ENCODE data around the gene WDR62. TPM values are rescaled to one million over a fixed set of nuclear protein-coding genes. Genes with fewer than 3 reads are reported as not detected.
A peak's percentile ranks its signal among the peaks of the same experiment; 100 is the strongest.
"Not testable (repeated sequence)": the region's sequence is repeated elsewhere in the genome, so short reads cannot be mapped to it uniquely, and the experiment has no call there.

WDR62 gene
- polyA plus RNA-seq, 3 donors from 2014 or later = 0.12 to 0.77 TPM; not detected in 1

DNA sequence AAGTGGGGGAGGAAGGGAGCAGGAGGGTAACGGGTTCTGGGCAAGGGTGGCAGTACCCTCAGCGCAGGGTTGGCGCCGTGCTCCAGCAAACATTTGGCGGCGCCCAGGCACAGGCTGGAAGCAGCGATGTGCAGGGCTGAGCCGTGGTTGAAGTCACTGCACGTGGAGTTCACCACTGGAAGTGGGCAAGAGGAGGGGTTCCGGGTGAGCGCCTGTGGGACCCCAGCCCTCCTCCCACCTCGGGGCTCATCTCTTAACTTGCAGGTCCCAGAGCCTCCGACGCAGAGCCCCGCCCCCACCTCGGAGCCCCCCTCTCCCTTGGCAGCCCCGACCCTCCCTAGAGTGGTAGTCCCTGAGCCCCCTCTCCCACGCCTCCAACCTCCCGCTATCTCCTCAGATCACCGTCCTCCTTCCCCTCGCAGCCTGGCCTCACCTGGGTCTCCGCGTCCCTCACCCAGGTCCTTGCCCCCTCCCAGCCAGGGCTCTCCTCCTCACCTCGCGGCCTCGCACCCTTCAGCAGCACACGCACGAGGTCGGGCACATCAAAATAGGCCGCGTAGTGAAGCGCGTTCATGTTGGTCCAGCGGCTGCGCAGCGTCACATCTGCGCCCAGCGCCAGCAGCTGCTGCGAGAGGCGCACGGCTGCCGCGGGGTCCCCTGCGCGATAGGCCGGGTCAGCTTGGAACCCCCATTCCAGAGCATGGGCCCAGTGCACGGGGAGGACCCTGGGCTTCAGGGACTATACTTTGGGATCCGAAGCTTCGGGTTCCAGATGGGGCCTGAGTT, 28.4 kb upstream of the WDR62 start:
- Mint-ChIP-seq H3K9me3 (no peaks in the 10 kb centered on the region), H3K27ac (no peak overlapping the region), H3K36me3 (peaks cover 3 to 11% (median 11%) of the 10 kb centered on the region in 3 donors), H3K4me3 (no peak overlapping the region), H3K4me1 (no peaks in the 10 kb centered on the region), H3K27me3 (ENCODE audit: low read depth in 3 of 3) (peaks cover 0 to 2% (median 0%) of the 10 kb centered on the region in 3 donors)
- DNase-seq = no peak

DNA sequence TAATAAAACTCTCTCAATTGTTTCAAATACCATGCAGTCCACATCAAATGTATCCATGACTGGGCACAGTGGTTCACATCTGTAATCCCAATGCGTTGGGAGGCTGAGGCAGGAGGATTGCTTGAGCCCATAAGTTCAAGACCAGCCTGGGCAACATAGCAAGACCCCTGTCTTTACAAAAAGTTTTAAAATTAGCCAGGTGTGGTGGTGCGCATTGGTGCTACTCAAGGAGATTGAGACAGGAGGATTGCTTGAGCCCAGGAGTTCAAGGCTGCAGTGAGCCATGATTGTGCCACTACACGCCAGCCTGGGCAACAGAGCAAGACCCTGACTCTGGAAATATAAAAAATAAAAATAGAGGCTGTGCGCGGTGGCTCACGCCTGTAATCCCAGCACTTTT, 27.0 kb upstream of the WDR62 start:
- Mint-ChIP-seq H3K36me3 (peaks cover 3 to 11% (median 11%) of the 10 kb centered on the region in 3 donors), H3K27ac (no peak overlapping the region), H3K9me3 (no peaks in the 10 kb centered on the region), H3K4me1 (peaks cover 0 to 4% of the 10 kb centered on the region in 2 donors), H3K27me3 (ENCODE audit: low read depth in 3 of 3) (peaks cover 0 to 2% (median 0%) of the 10 kb centered on the region in 3 donors), H3K4me3 (no peak overlapping the region)
- no peak for DNase-seq

DNA sequence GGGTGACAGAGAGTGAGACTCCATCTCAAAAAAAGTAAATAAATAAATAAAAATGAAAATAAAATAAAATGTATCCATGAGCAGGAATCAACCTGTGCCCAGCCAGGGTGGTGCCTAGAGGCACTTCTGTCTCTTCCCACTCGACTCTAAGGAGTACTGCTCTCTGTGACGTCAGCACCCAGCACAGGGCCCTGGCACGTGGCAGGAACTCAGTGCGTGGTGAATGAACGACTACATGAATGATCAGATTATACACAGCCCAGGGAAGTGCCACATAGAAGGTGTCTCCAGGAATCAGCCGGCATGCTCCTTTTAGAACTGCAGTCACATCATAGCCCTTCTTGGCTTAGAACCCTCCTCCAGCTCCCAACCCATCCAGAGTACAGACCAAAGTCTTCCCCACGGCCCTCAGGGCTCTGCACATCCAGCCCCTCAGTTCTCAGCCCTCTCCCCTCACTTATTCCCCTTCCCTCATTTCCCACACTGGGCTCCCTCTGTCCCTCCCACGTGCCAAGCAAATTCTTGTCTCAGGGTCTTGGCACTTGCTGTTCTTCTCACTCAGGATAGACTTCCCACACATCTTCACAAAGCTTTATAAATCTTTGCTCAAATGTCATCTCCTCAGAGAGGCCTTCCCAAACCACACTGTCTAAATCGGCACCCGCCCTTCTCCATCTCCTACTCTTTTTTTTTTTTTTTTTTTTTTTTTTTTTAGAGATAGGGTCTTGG, 26.2 kb upstream of the WDR62 start:
- Mint-ChIP-seq H3K27me3 (ENCODE audit: low read depth in 3 of 3) (peaks cover 0 to 2% (median 0%) of the 10 kb centered on the region in 3 donors), H3K36me3 (peaks cover 0 to 7% (median 7%) of the 10 kb centered on the region in 3 donors), H3K4me1 (peaks cover 0 to 9% of the 10 kb centered on the region in 2 donors), H3K27ac (no peak overlapping the region), H3K9me3 (no peaks in the 10 kb centered on the region), H3K4me3 (no peak overlapping the region)
- DNase-seq = no peak

DNA sequence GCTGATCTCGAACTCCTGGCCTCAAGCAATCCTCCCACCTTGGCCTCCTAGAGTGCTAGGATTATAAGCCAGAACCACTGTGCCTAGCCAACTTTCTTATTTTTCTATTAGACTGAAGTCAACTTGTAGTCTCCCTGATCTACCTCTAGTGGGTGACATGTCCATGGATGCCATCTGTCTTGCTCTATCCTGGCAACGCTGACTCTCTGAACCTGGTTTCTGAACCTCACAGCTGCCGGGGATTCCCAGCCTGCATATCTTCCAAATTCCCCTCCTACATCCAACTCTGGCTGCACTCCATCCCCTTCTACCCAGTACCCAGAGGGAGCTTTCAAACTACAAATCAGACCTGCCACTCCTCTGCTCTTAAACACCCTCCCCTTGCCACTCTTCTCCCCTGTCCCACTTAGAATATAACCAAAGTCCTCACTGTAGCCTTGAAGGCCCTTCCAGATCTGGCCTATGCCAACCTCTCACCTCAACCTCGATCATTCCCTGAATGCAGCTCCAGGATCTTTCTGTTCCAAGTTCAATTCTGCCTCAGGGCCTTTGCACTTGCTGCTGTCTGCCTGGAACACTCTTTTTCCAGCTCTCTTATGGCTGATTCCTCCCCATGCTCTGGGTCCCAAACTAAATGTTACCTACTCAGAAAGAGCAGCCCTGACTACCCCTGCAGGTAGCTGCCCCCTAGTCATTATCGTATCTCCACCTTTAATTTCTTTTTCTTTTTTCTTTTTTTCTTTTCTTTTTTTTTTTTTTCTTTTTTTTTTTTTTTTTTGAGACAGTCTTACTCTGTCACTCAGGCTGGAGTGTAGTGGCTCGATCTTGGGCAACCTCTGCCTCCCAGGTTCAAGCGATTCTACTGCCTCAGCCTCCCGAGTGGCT, 24.2 kb upstream of the WDR62 start:
- Mint-ChIP-seq H3K4me3 (no peak overlapping the region), H3K27me3 (ENCODE audit: low read depth in 3 of 3) (peaks cover 0 to 2% (median 0%) of the 10 kb centered on the region in 3 donors), H3K9me3 (no peaks in the 10 kb centered on the region), H3K4me1 (peaks cover 3 to 18% of the 10 kb centered on the region in 2 donors), H3K27ac (no peak overlapping the region), H3K36me3 (peaks cover 6 to 11% (median 10%) of the 10 kb centered on the region in 3 donors)
- no peak for DNase-seq

DNA sequence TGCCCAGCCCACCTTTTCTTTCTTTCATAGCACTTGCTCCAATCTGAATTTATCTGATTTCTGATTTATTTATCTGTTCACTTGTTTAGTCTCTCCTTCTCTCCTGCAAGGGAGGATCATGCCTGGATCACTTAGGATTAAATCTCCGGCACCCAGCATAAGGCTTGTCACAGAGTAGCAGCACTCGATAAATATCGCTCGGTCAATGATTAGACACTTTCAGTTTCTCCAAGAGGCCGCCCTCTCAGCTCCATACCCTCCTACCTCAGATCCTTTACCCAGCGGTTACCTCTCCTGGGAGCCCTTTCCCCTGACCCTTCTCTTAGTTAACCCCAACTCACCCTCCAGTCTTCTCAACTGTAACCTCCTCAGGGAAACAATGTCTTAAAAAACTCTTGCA, 23.4 kb upstream of the WDR62 start:
- H3K36me3 Mint-ChIP-seq = peaks cover 5 to 9% (median 6%) of the 10 kb centered on the region in 3 donors
- H3K4me3 Mint-ChIP-seq = peak overlapping the region in 1 of 5 donors; percentile 5

DNA sequence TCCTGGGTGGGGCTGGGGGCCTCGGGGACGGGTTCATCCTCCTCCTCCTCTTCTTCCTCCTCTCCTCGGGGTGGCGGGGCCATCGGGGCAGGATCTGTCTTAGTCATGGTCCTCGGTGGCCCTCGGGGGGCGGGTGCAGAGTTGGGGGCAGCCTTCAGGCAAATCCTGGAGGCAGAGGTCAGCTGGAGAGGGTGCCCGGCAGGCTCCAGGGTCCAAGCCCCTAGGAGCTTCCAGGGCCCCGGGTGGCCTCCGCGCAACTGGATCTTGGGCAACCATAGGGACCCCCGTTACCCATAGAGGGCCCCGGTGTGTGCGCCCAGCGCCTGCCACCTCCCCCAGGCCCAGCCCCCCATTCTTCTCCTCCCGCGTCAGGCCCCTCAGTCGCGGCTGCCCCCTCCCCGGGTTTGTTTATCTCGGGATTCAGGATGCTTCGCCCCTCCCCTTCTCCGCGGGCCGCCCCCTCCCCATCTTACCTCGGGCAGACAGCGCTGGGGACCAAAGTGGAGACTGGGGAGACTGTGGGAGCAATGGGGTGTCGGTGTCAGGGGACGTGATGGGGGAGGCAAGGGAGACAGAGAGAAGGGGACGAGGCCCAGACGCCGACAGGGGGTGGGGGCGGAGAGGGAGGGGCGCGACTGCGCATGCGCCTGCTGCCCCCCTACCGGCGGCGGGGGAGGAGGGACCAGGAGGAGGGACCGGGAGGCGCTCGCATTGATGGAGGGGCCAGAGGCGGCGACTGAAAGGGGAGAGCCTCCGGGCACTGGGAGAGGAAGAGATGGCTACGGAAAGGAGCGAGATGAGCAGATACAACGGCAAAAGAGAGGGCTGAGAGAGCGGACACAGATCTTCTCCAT, 22.2 kb upstream of the WDR62 start, which contains the start of gene CLIP3:
Gene CLIP3, minus strand, starts transcription at position 623 of the 854 bp plus-strand sequence. Its CDS starts 516 bp downstream, at position 107.
- H3K27ac Mint-ChIP-seq = peak within 1 kb of the TSS in 2 of 6 donors; percentile 30 to 34

More for the DNA sequence above, 23.4 kb upstream of the WDR62 start:
- Mint-ChIP-seq H3K4me1 (peaks cover 8 to 25% of the 10 kb centered on the region in 2 donors), H3K9me3 (no peaks in the 10 kb centered on the region), H3K27me3 (ENCODE audit: low read depth in 3 of 3) (peaks cover 0 to 2% (median 2%) of the 10 kb centered on the region in 3 donors), H3K27ac (peak overlapping the region in 1 of 6 donors; percentile 50)
- no peak for DNase-seq

GRCh38 chr19:36040495-36040894, 14.2 kb upstream of the WDR62 start:
- Mint-ChIP-seq H3K27ac (peak overlapping the region in 1 of 6 donors; percentile 45), H3K9me3 (no peaks in the 10 kb centered on the region), H3K36me3 (peaks cover 0 to 8% (median 2%) of the 10 kb centered on the region in 3 donors), H3K27me3 (ENCODE audit: low read depth in 3 of 3) (peaks cover 2 to 6% (median 3%) of the 10 kb centered on the region in 3 donors), H3K4me1 (peaks cover 16 to 24% of the 10 kb centered on the region in 2 donors), H3K4me3 (no peak overlapping the region)
- DNase-seq = no peak

More for the DNA sequence above, 22.2 kb upstream of the WDR62 start, which contains the start of gene CLIP3:
- Mint-ChIP-seq H3K27me3 (ENCODE audit: low read depth in 3 of 3) (peaks cover 0 to 3% (median 2%) of the 10 kb centered on the region in 3 donors), H3K36me3 (peaks cover 5 to 13% (median 6%) of the 10 kb centered on the region in 3 donors), H3K9me3 (no peaks in the 10 kb centered on the region), H3K4me1 (peaks cover 17 to 37% of the 10 kb centered on the region in 2 donors), H3K4me3 (peak within 1 kb of the TSS in 4 of 5 donors; percentile 21 to 71 (median 39))
- peak in 2 of 3 donors; percentile 11 to 26 for DNase-seq

DNA sequence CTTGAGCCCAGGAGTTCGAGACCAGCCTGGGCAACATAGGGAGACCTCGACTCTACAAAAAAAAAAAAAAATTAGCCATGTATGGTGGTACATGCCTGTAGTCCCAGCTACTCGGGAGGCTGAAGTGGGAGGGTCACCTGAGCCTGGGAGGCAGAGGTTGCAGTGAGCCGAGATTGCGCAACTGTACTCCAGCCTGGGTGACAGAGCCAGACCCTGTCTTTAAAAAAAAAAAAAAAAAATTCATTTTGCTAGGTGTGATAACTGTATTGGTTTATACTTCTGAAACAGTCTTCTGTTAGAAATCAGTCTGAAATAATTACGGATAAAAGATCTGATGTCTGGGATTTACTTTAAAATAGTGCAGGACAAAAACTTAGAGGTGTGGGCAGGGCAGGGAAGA, 13.6 kb upstream of the WDR62 start:
- not testable (repeated sequence) for DNase-seq; H3K9me3 Mint-ChIP-seq; H3K4me3 Mint-ChIP-seq; H3K27me3 Mint-ChIP-seq (ENCODE audit: low read depth in 3 of 3)
- Mint-ChIP-seq H3K4me1 (peaks cover 10 to 19% of the 10 kb centered on the region in 2 donors), H3K27ac (peak overlapping the region in 2 of 6 donors; percentile 7 to 42), H3K36me3 (peaks cover 3 to 11% (median 8%) of the 10 kb centered on the region in 3 donors)

- Mint-ChIP-seq H3K4me1 (peaks cover 8 to 12% of the 10 kb centered on the region in 2 donors), H3K36me3 (peaks cover 4 to 11% (median 10%) of the 10 kb centered on the region in 3 donors), H3K9me3 (no peaks in the 10 kb centered on the region), H3K4me3 (no peak overlapping the region), H3K27ac (no peak overlapping the region), H3K27me3 (ENCODE audit: low read depth in 3 of 3) (peaks cover 2 to 6% (median 2%) of the 10 kb centered on the region in 3 donors)
- DNase-seq = no peak
Observed at GRCh38 chr19:36041831-36042230, 12.9 kb upstream of the WDR62 start.

GRCh38 chr19:36043952-36044351, 10.7 kb upstream of the WDR62 start:
- Mint-ChIP-seq H3K27ac (no peak overlapping the region), H3K4me1 (no peaks in the 10 kb centered on the region), H3K27me3 (ENCODE audit: low read depth in 3 of 3) (peaks cover 0 to 6% (median 2%) of the 10 kb centered on the region in 3 donors), H3K4me3 (no peak overlapping the region), H3K36me3 (peaks cover 4 to 10% (median 7%) of the 10 kb centered on the region in 3 donors), H3K9me3 (no peaks in the 10 kb centered on the region)
- DNase-seq = no peak

DNA sequence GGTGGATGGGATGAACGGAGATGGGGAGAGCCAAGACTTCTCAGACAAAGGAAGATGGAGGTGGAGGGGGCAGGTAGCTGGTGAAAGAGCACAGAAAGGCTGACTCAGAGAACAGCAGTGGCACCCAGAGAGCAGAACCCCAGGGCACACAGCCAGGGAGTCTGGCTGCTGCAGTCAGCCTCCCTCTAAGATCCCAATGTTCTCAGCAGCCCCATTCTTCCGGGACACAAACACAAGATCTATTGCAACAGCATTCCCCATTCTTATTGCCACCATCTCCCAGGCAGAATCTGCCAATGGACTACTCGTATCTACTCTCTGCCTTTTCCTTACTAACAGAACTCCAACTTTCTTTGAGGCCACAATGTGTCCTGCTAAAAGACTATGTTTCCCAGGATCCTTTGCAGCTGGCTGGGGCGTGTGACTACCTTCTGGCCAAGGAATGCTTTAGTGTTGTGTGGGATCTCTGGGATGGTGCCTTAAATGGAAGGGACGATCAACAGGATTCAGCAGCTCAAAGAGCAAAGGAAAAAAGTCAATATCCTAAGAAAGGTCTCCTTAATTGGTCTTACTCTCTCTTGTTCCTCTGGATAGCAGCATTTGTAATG, 8.2 kb upstream of the WDR62 start:
- Mint-ChIP-seq H3K9me3 (no peaks in the 10 kb centered on the region), H3K4me3 (no peak overlapping the region), H3K27me3 (ENCODE audit: low read depth in 3 of 3) (peaks cover 0 to 4% (median 0%) of the 10 kb centered on the region in 3 donors), H3K4me1 (no peaks in the 10 kb centered on the region), H3K36me3 (peaks cover 4 to 15% (median 7%) of the 10 kb centered on the region in 3 donors), H3K27ac (no peak overlapping the region)
- DNase-seq = no peak

- H3K4me3 Mint-ChIP-seq = no peak overlapping the region
Observed at GRCh38 chr19:36047835-36048234, 6.9 kb upstream of the WDR62 start.

More at GRCh38 chr19:36047835-36048234, 6.9 kb upstream of the WDR62 start:
- Mint-ChIP-seq H3K36me3 (peaks cover 4 to 15% (median 7%) of the 10 kb centered on the region in 3 donors), H3K27ac (no peak overlapping the region), H3K27me3 (ENCODE audit: low read depth in 3 of 3) (peaks cover 0 to 2% (median 0%) of the 10 kb centered on the region in 3 donors), H3K9me3 (no peaks in the 10 kb centered on the region), H3K4me1 (no peaks in the 10 kb centered on the region)
- no peak for DNase-seq
